CD4-positive, alpha-beta T cell treated with Interleukin-6 for 4 hours (primary cell): ENCODE measurements around the gene COL4A2.

ENCODE experiments used
- DNase-seq: peaks from one replicate; pipeline ENCODE4 v3.0.0-alpha.2; 2020; ENCODE audit warnings: mixed read lengths

The COL4A2 gene

GRCh38 chr13:110360598-110360997, 53.5 kb downstream of the COL4A2 start:
- DNase-seq: no peak

DNA sequence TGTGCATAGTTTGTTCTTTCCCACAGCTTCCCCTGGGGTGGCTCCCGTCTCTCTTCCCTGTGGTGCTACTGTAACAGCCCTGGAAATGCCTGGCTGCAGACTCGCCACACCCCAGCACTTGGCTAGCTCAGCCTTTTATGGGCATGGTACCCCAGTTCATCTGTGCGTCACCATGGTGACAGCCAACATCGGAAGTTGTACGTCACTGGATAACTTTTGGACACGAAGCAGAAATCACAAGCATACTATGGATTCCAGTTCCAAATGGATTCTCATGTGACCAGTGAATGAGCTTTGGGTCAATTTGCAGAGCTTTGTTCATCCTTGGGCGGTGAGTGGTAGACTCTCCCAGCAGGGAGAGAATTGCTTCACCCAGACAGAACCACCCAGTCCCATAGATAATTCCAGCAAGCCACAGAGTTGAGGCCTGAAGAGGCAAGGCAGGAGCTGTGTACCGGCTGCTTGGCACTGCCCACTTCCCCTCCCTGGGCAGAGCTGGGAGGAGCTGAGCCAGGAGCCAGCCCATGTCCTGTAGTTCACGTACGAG, 54.4 kb downstream of the COL4A2 start:
- no peak for DNase-seq

DNA sequence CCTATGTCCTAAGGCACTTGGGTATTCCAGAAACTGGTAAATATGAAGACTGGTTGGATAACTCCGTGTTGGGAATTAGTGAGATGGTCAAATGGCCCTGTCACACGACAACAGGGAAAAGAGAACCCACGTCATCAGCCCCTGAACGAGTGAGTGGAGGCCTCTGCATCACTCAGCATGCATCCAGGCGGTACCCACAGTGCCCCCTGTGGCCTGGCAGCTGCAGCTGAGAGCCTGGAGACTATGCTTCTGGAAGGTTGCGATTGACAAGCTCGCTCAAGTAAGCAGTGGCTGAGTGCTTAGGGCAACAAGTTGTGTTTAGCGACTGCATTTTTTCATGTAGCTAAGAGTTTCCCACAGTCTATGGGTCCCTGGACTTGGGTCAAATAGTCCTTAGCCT, 55.9 kb downstream of the COL4A2 start:
- DNase-seq: no peak

DNA sequence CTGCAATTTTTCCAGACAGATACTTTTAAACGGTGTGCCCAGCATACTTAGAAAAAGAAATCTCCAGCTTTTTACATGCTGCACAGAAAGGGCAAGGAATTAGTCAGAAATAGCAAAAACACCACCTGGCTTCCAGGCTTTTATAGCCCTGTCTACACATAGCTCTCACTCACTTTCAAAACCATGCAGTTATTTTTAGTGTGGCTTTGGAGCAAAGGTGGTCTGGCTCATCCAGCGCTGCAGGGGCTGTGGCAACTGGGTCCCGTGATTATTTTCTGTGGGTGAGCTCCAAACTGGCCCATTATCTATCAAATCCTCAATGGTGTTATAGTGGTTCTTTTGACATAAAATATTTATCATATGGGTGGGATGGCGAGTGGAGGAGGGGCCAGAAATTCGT, 57.0 kb downstream of the COL4A2 start:
- no peak for DNase-seq

DNA sequence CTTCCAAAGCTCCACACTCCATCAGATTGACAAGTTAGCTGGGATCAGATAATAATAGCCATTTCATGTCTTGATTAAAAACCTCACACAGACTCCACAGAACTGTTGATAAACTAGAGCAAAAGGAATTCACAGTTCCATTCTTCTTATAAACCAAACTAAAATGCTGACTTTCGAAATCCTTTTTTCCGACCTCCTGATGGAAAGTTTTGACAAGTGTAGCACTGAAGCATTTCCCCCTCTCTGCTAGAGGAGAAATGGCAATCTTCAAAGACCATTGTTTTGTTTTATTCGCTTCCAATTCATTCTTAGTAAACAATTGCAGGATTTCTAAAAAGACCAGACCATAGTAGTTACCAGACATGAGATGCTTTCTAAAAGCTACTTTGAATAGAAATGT, 58.8 kb downstream of the COL4A2 start:
- no peak for DNase-seq

DNA sequence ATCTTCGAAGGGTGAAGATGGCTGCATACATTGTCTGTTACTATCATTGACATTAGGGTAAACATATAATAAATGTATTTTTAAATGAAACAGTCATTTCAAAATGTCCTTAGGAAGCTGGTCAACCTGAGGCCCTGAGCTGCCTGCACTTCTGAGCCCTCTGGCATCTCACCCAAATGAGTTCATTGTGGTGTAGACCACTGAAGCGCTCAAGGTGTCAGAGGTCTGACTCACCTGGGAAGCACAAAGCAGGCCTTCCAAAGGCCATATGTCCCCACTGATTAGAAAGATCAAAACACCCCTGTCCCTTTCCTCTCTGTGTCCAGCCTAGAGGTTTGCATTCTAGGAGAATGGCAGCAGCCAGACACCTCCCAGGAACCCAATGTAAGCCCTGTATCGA, 59.6 kb downstream of the COL4A2 start:
- no peak for DNase-seq

DNA sequence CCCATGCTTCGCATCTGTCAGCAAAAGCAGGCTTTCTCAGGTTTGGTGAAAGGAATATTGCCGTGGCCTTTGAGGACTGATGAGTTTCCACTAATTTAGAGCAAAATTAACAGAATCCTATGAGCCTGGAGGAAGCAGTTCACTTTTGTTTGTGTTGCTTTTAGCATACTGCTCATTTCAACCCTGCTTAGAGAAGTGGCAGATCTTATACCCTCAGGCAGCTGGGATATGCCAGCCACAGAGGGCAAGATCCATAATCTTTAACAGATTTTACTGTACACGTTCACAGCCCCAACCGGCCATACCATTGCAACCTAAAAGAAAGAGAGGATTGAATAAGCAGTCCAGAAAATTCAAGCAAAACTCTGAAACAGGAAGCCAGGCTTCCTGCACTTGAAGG, 60.5 kb downstream of the COL4A2 start:
- no peak for DNase-seq

DNA sequence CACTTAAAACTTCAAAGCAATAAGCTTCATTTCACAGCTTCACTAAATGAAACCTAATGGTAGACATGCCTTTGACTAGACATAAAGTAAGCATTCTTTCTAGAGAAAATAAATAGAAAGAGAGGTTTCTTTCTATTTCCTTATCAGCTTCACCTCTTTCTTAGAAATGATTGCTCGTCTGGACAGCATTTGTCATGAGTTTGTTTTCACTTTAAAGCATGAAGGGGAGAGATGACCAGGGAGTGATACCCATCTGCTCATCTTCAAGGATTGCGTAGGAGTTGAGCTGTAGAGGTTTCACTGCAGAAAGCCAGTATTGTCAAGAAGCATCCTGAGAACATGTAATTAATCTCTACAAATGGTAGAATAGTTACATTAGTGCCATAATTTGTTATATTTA, 61.3 kb downstream of the COL4A2 start:
- DNase-seq: no peak

DNA sequence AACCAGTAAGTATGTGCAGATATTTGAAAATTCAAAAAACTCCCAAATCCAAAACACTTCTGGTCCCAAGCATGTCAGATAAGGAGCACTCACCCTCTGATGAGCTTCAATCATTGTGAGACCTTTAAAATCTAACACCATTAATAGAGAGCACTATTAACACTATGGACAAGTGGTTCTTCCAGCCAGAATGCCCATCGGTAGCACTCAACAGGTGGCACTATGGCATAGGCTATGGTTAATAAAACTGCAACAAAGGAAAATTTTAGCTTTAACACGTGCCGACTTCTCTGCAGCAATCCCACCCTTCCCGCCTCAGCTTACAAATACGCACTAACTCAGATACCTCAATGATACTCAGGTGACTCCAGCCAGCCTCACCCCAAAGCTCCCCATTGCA, 62.3 kb downstream of the COL4A2 start:
- DNase-seq: no peak

DNA sequence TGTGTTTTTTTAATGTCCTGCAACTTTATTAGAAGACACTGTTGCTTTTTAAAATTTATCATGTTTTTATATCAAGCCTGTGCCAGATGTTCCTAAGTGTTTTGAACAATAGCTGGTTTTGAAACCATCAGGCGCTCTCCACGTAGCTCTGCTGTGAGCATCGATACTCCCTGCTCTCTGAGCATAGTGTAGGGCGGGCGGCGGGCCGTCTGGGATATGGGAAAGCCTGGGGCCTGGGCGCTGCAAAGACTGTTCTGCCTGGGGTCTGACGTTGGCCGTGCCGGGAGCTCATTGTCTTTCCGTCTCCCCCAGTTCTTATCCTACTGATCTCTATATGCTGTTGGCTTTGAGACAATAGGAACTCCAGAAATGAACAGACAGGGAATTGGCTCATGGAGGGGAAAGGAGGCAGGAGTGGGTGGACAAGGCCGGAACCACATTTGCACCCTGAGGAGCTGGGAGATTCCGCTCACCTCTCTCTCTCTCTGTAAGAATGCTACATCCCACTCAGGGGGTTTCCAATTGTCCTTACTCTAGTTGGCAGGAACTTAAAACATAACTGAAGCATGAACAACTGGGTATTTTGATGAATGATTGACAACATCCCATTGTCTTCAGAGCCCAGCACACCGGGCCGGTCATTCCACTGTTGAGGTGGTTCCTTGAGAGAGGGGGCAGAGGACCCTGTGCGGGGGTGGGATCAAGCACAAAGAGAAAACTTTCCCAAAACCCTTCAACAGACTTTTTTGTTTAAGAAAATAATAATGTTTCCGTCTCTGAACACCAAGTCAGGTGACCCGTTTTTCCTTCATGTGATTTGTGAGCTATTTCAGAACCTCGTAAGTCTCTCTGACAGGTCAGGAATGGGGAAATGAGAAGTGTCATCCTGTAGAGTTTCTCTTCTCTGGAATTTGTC, 64.7 kb downstream of the COL4A2 start:
- DNase-seq: no peak

DNA sequence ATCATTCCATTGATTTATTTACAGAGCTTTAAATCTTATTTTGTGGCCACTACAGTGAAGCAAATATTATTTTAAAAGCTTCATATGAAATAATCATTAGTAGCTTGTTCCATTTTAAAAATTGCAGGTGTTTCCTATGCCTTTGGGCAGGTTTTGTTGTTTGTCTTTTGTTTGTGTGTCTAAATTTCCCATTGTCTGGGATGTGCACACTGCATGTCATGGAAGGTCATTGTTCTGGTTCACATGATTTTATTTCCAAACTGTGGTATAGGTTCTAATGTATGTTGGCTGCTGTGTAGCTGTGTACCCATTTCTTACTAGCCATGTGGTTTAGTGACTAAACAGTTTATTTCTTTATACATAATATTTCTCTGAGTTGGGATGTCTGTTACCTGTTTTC, 65.6 kb downstream of the COL4A2 start:
- DNase-seq: no peak

GRCh38 chr13:110373617-110374016, 66.5 kb downstream of the COL4A2 start:
- DNase-seq: no peak

DNA sequence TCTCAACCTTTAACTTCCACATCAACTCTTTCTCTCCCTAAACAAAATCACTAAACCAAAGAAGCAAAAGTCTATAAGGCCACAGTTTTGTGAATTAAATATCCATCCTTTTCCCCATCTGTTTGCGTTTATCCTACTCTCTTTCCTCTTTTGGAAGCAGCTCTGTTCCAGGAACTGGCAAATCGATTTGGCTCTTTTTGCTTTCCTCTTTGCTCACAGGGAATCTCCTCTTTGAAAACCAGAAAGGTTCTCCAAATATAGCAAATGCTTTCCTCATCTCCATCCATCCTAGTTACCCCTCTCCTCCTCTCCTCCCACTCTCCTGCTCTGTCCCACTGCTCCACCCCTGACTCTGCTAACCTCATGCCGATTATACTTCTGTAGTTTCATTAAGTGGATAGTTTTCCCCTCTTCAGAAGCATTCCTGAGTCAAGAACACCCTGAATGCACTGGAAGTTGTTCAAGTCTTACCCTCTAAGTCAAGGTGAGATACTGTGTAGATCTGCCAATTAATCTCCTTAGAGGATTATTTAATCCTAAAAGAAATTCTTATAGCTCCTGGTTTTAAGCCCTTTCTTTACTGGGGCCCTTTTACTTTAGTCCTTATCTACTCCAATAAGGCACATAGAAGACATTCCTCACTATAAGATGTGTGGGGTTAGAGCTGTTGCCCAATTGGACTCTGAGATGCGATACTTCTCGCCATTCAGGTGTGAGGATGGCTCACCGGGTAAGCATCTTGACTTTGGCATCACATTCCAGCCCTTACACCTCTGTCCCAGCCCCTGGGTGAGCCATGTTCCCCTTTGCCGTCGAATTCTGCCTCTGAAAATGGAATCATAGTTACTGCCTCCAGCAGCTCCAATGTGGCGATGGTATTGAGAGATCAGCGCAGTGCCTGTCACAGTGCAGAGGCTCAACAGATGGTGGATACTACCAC, 67.6 kb downstream of the COL4A2 start:
- DNase-seq: no peak

GRCh38 chr13:110376120-110376519, 69.0 kb downstream of the COL4A2 start:
- DNase-seq: no peak

DNA sequence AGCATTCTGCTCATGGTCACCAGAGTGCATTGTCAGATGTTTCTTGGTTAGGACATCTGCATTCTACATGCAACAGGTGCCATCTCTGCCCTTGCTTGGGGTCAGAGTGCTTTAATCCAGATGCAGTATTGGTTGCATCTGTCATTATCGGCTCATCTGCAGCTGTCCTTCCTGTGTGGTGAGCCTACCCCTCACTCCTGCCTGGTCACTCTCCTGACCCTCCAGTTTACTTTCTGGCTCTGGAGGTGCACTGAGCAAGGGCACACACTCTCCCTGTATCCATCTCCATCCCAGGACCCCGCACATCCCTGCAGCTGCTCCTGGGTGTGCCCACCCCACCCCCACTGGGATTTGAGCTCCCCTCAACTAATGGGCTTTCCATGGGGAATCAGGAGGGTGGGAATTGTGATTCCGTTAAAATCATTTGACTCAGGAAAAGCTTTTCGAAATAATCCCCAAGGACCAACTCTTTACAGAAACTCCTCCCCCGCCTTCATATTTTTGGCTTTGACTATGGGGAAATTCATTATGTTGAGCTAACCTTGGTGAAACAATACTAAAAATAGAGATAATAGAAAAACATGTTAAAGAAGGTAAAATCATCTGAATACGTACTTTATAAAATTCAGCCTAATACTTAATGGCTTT, 70.2 kb downstream of the COL4A2 start:
- DNase-seq: no peak

GRCh38 chr13:110377826-110378201, 70.7 kb downstream of the COL4A2 start:
- DNase-seq: no peak

GRCh38 chr13:110379358-110379757, 72.3 kb downstream of the COL4A2 start:
- no peak for DNase-seq

GRCh38 chr13:110379905-110380341, 72.8 kb downstream of the COL4A2 start:
- no peak for DNase-seq

GRCh38 chr13:110380359-110381028, 73.4 kb downstream of the COL4A2 start:
- DNase-seq: no peak

DNA sequence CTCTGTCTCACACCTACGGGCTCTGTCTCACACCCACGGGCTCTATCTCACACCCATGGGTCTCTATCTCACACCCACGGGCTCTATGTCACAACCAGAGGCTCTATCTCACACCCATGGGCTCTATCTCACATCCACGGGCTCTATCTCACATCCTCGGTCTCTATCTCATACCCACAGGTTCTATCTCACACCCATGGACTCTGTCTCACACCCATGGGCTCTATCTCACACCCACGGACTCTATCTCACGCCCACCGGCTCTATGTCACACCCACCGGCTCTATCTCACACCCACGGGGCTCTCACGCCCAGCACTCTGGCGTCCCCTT, 73.9 kb downstream of the COL4A2 start:
- DNase-seq: no peak

DNA sequence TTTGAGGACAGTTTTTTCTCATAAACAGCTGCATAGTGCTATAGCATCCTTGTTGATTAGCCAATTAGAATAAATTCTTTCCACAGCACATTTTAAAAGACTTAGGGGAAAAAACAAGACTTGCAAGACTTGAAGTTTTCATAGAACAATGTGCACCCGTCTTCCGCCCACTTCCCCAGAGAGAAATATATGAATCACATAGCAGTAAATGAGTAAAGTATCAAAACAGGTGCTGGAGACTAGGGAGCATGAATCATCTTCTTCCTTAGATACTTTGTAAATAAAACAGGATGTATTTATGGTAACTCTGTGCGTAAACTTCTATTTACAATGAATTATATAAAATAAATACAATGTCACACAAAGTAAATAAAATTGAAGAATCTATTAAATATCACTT, 75.1 kb downstream of the COL4A2 start:
- DNase-seq: no peak

GRCh38 chr13:110382830-110383229, 75.7 kb downstream of the COL4A2 start:
- no peak for DNase-seq
